ENCODE measurements around the gene DIP2B. TPM values are rescaled to one million over a fixed set of nuclear protein-coding genes. Genes with fewer than 3 reads are reported as not detected.

The DIP2B gene
- polyA plus RNA-seq, 3 donors: 3.5 to 12.3 (median 6.5) TPM

DNA sequence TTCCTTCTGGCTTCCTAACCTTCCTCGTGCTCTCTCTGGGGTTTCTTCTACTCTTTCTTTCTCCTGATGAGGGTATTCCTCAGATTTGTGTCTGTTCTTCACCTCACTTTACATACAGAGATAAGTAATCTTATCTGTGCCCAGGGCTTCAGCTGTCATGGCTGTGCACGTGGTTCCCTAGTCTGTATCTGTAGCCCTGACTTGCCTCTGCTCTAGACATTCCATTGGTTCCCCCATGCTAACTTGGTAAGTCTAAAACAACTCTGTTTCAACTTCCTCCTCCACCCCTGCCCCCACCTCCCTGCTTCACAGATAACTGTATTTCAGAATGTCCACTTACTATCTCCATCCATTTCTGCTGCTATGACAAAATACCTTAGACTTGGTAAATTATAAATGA lies 10.8 kb downstream of the DIP2B start:
- H3K27me3 Mint-ChIP-seq (ENCODE audit: low read depth in 3 of 3): no peaks in the 10 kb centered on the region
- H4K20me1 ChIP-seq (ENCODE audit: insufficient read depth, low read length): peaks cover 42% of the 10 kb centered on the region
- H3K4me1 ChIP-seq (ENCODE audit: control insufficient read depth in 1 of 2, insufficient read depth in 2 of 2, low read length in 2 of 2): peaks cover 79 to 81% of the 10 kb centered on the region in 2 donors
- H3K9me3 ChIP-seq (replicated peaks in 1 of 2; ENCODE audit: control insufficient read depth in 1 of 2, insufficient read depth in 1 of 2, low read length in 2 of 2): no peaks in the 10 kb centered on the region
- no peaks in the 10 kb centered on the region for H3K27me3 ChIP-seq (ENCODE audit: control insufficient read depth in 2 of 2, insufficient read depth in 2 of 2, low read length in 2 of 2)
- no peak overlapping the region for H3K4me2 ChIP-seq (replicated peaks; ENCODE audit: extremely low read depth, low read length, poor library complexity, severe bottlenecking)
- peaks cover 84% of the 10 kb centered on the region for H3K79me2 ChIP-seq (ENCODE audit: insufficient read depth, low read length)
- H3K4me3 Mint-ChIP-seq: peak overlapping the region in 1 of 2 donors; percentile 14
- intact Hi-C loops (cut with micrococcal nuclease): loop anchor here in 1 of 2 donors (1.0 kb wide), 1 partner anchor 9 kb away; no protein-coding TSS in a partner anchor
- no peak for TF ChIP-seq CTCF (IDR thresholded peaks at IDR 0.05)
- peak overlapping the region in 6 of 7 donors; percentile 85 to 93 (median 87) for H3K27ac Mint-ChIP-seq
- H3K36me3 ChIP-seq (replicated peaks in 1 of 2; ENCODE audit: control insufficient read depth in 1 of 2, insufficient read depth in 2 of 2, low read length in 2 of 2): no peaks in the 10 kb centered on the region
- H3K36me3 Mint-ChIP-seq: no peaks in the 10 kb centered on the region
- peaks cover 59% of the 10 kb centered on the region for H3K4me1 Mint-ChIP-seq
- peaks cover 0 to 2% (median 0%) of the 10 kb centered on the region in 7 donors for H3K9me3 Mint-ChIP-seq
- no peak overlapping the region for H2AFZ ChIP-seq (ENCODE audit: insufficient read depth, low read depth, low read length, poor library complexity, severe bottlenecking)
- peak in 2 of 3 donors; percentile 46 to 49 for DNase-seq
- H3K27ac ChIP-seq (ENCODE audit: low read depth in 1 of 2, low read length in 2 of 2): peak overlapping the region; percentile 10 to 90
- no peak overlapping the region for H3K9ac ChIP-seq (ENCODE audit: insufficient read depth, low read length, poor library complexity, severe bottlenecking)
- H3K4me3 ChIP-seq (replicated peaks in 1 of 3; ENCODE audit: low read depth in 2 of 3, low read length in 3 of 3): peak overlapping the region in 1 of 3 experiments; percentile 0
- 0% methylated on average over 1 of the region's 2 CpGs for WGBS (ENCODE audit: insufficient coverage)

- H3K4me3 Mint-ChIP-seq: no peak overlapping the region
- Histone ChIP-seq H3K79me2 (ENCODE audit: insufficient read depth, low read length) (peaks cover 84% of the 10 kb centered on the region), H4K20me1 (ENCODE audit: insufficient read depth, low read length) (peaks cover 41% of the 10 kb centered on the region), H3K9ac (ENCODE audit: insufficient read depth, low read length, poor library complexity, severe bottlenecking) (peak overlapping the region; percentile 30), H3K27me3 (ENCODE audit: control insufficient read depth in 2 of 2, insufficient read depth in 2 of 2, low read length in 2 of 2) (no peaks in the 10 kb centered on the region), H3K4me3 (replicated peaks in 1 of 3; ENCODE audit: low read depth in 2 of 3, low read length in 3 of 3) (peak overlapping the region in 2 of 3 experiments; percentile 35 to 60), H2AFZ (ENCODE audit: insufficient read depth, low read depth, low read length, poor library complexity, severe bottlenecking) (peak overlapping the region; percentile 51), H3K27ac (ENCODE audit: low read depth in 1 of 2, low read length in 2 of 2) (peak overlapping the region; percentile 67 to 90), H3K9me3 (replicated peaks in 1 of 2; ENCODE audit: control insufficient read depth in 1 of 2, insufficient read depth in 1 of 2, low read length in 2 of 2) (no peaks in the 10 kb centered on the region), H3K4me2 (replicated peaks; ENCODE audit: extremely low read depth, low read length, poor library complexity, severe bottlenecking) (peak overlapping the region; percentile 58), H3K36me3 (replicated peaks in 1 of 2; ENCODE audit: control insufficient read depth in 1 of 2, insufficient read depth in 2 of 2, low read length in 2 of 2) (peaks cover 0 to 4% of the 10 kb centered on the region in 2 donors), H3K4me1 (ENCODE audit: control insufficient read depth in 1 of 2, insufficient read depth in 2 of 2, low read length in 2 of 2) (peaks cover 88 to 90% of the 10 kb centered on the region in 2 donors)
- H3K36me3 Mint-ChIP-seq: peaks cover 3 to 5% of the 10 kb centered on the region in 2 donors
- peak; percentile 84 to 93 (median 92) for DNase-seq
- intact Hi-C loops (cut with micrococcal nuclease): no loop called here
- H3K27ac Mint-ChIP-seq: no peak overlapping the region
- peaks cover 0 to 2% (median 0%) of the 10 kb centered on the region in 7 donors for H3K9me3 Mint-ChIP-seq
- peaks cover 68% of the 10 kb centered on the region for H3K4me1 Mint-ChIP-seq
- H3K27me3 Mint-ChIP-seq (ENCODE audit: low read depth in 3 of 3): no peaks in the 10 kb centered on the region
- WGBS (ENCODE audit: insufficient coverage): 0% methylated on average over 1 of the region's 3 CpGs
- no peak for TF ChIP-seq CTCF (IDR thresholded peaks at IDR 0.05)
These were observed 12.8 kb downstream of the DIP2B start for GRCh38 chr12:50517421-50518048.

Data from CD14-positive monocyte (primary cell).